Amniotic stem cell (primary cell): ENCODE measurements around the gene PRR4.

Experiments
- DNase-seq: peaks from one replicate; lab custom pipeline; 2025; lab: John Stamatoyannopoulos, UW

PRR4 gene

DNA sequence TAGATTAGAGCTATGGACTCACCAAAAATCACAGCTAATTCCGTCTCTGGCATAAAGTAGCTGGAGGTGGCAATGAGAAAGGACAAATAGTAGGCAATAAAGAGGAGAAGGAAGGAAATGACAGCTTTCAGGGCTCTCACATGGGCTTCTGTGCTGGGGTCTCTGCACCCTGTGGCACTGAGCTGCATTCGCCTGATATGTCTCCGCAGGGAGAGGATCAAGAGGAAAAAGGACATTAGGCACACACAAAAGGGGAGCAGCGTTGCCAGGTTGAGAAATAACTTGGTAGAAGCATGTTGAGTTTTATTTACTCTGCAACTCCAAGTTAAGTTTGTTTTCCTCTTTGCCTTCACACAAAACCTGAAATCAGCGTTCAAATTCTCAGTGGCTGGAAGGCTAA lies 47.5 kb downstream of the PRR4 start:
- DNase-seq, result no peak
